ENCODE measurements around the gene EBI3. TPM values are rescaled to one million over a fixed set of nuclear protein-coding genes. Genes with fewer than 3 reads are reported as not detected.

EBI3 gene
- total and polyA plus RNA-seq, 2 donors (not counting 1 experiment from before 2014, with no cell fraction given) = 11.9 to 15.6 TPM

- ATAC-seq (ENCODE audit: low read depth) = peak; percentile 94
- no peaks in the 10 kb centered on the region for H3K27me3 ChIP-seq (replicated peaks in 1 of 4; ENCODE audit: control extremely low read depth in 1 of 4, control insufficient read depth in 3 of 4, insufficient read depth in 4 of 4, low read length in 3 of 4)
- CTCF ChIA-PET = interaction anchor here (0.6 to 1.2 kb wide), 5 partner anchors 15 to 224 kb away, joined by 3 to 7 read pairs (median 4); partner anchors contain the start of genes EBI3 and SH3GL1
- H3K79me2 ChIP-seq (ENCODE audit: control insufficient read depth, insufficient read depth, low read length) = peaks cover 35% of the 10 kb centered on the region
- POLR2A ChIA-PET = interaction anchor here (0.6 to 1.3 kb wide), 6 partner anchors 11 to 262 kb away, joined by 3 to 7 read pairs (median 4); partner anchors contain the start of genes EBI3, EEF2 and ZBTB7A
- H4K20me1 ChIP-seq (ENCODE audit: control insufficient read depth, insufficient read depth, low read length, poor library complexity, severe bottlenecking) = peaks cover 39% of the 10 kb centered on the region
- TF ChIP-seq EZH2 (IDR thresholded peaks at IDR 0.05; ENCODE audit: borderline replicate concordance, insufficient read depth, low read depth, low read length, poor library complexity, severe bottlenecking) = no peak
- peak; percentile 40 for TF ChIP-seq CTCF (IDR thresholded peaks at IDR 0.05)
- H3K4me2 ChIP-seq (replicated peaks; ENCODE audit: low read depth, low read length, poor library complexity, severe bottlenecking) = peak within 1 kb of the TSS; percentile 84
- Mint-ChIP-seq H3K27ac (peak within 1 kb of the TSS; percentile 95), H3K4me1 (peaks cover 23% of the 10 kb centered on the region), H3K4me3 (peak within 1 kb of the TSS; percentile 91), H3K27me3 (no peaks in the 10 kb centered on the region), H3K9me3 (ENCODE audit: insufficient read depth) (no peaks in the 10 kb centered on the region)
- peaks cover 4 to 36% of the 10 kb centered on the region in 2 experiments for H3K36me3 ChIP-seq (replicated peaks in 1 of 2; ENCODE audit: control extremely low read depth in 1 of 2, control insufficient read depth in 1 of 2, extremely low read depth in 1 of 2, insufficient read depth in 2 of 2, low read length in 1 of 2)
- 1% methylated on average over 22 of the region's 45 CpGs for WGBS (ENCODE audit: insufficient coverage)
- peak; percentile 99 for DNase-seq
- peaks cover 0 to 8% (median 3%) of the 10 kb centered on the region in 3 donors for H3K9me3 ChIP-seq (ENCODE audit: control extremely low read depth in 1 of 3, control insufficient read depth in 2 of 3, insufficient read depth in 1 of 3, low read length in 2 of 3)
- intact Hi-C loops (cut with micrococcal nuclease) = loop anchor here (1.0 to 5.0 kb wide), 7 partner anchors 18 to 544 kb away; partner anchors contain the start of genes CHAF1A, EBI3, EEF2 and FEM1A
- peak within 1 kb of the TSS; percentile 94 for H3K9ac ChIP-seq (ENCODE audit: low read length)
- peaks cover 12 to 24% of the 10 kb centered on the region in 2 donors for H3K4me1 ChIP-seq (ENCODE audit: control insufficient read depth in 2 of 2, insufficient read depth in 2 of 2, low read length in 2 of 2)
- peak within 1 kb of the TSS; percentile 99 to 100 for H3K27ac ChIP-seq (ENCODE audit: low read length in 2 of 2)
- peak within 1 kb of the TSS; percentile 86 to 99 (median 98) for H3K4me3 ChIP-seq (ENCODE audit: control extremely low read depth in 1 of 5, extremely low read depth in 1 of 5, insufficient read depth in 1 of 5, low read depth in 2 of 5, low read length in 4 of 5)
- peak within 1 kb of the TSS; percentile 95 for H2AFZ ChIP-seq (ENCODE audit: insufficient read depth, low read depth, low read length, poor library complexity, severe bottlenecking)
Measured at GRCh38 chr19:4246767-4247593, 17.7 kb downstream of the EBI3 start, which contains the start of gene YJU2. Gene YJU2, plus strand, starts transcription at chr19:4247080. Its CDS starts 67 bp downstream, at chr19:4247147.
